HepG2 (cell line): Measurements from ENCODE around the gene UST. TPM values are rescaled to one million over a fixed set of nuclear protein-coding genes. Genes with fewer than 3 reads are reported as not detected.

Experiments used
- ATAC-seq: fragments of 200-7000 bp; cut with Tn5 transposase; 3 replicates; pipeline ENCODE4 v1.9.1; 2020; ENCODE audit warnings: mild to moderate bottlenecking, moderate library complexity
- BruUV-seq: library from RNA; stranded (reverse); fragments of 400-500 nt; replicated peaks from 2 replicates; lab custom pipeline; 2021; lab: Mats Ljungman, UMichigan
- CTCF ChIA-PET: fragments of 300-600 bp; formaldehyde crosslinking; extraction: SDS; loops from one replicate; lab custom pipeline; 2021; ENCODE audit warnings: low total read pairs, inconsistent platforms, low intra/inter-chr PET ratio; lab: Yijun Ruan, JAX
- POLR2A ChIA-PET: fragments of 350-600 bp; sonication (Branson Sonifier 250); formaldehyde crosslinking; loops from one replicate; lab custom pipeline; 2020; ENCODE audit warnings: antibody characterized with exemption, inconsistent platforms; lab: Yijun Ruan, JAX
- DNase-seq: peaks from one replicate; pipeline ENCODE4 v3.0.0-alpha.2; 2015; ENCODE audit warnings: low spot score
- FAIRE-seq: peaks from 3 replicates; lab custom pipeline; 2011; peaks lifted over from hg19 to GRCh38; lab: Jason Lieb, UNC
- H2AFZ ChIP-seq: one replicate; pipeline ENCODE4 v1.6.1; 2011; ENCODE audit warnings: low read length, inconsistent platforms
- H3K27ac ChIP-seq: fragments of 300-600 bp; 3 replicates; pipeline ENCODE4 v1.8.0; 2011; ENCODE audit warnings: mixed run types, mild to moderate bottlenecking, mixed read lengths, low read length, inconsistent platforms; ENCODE audit not compliant: insufficient read depth; ENCODE audit errors: extremely low read length
- H3K27me3 ChIP-seq, 2 experiments: fragments of 200-600 bp in 1 of 2; 2 replicates in 1 of 2; 3 replicates in 1 of 2; pipeline versions ENCODE4 v1.6.0 to v1.8.0; 2011; ENCODE audit warnings: low read length in 2 of 2, mild to moderate bottlenecking in 2 of 2, moderate library complexity in 2 of 2, inconsistent platforms in 1 of 2; ENCODE audit not compliant: insufficient read depth in 2 of 2, control insufficient read depth in 1 of 2
- H3K36me3 ChIP-seq, 2 experiments: fragments of 200-600 bp in 1 of 2; replicated peaks in 1 of 2; 2 replicates in 1 of 2; 3 replicates in 1 of 2; pipeline versions ENCODE4 v1.5.1 to v1.8.0; 2011; ENCODE audit warnings: low read length in 2 of 2, inconsistent platforms in 1 of 2; ENCODE audit not compliant: insufficient read depth in 2 of 2, control insufficient read depth in 1 of 2
- H3K4me1 ChIP-seq: 2 replicates; pipeline ENCODE4 v1.5.1; 2012; ENCODE audit warnings: low read length, inconsistent platforms; ENCODE audit not compliant: insufficient read depth
- H3K4me2 ChIP-seq: 2 replicates; pipeline ENCODE4 v1.6.0; 2011; ENCODE audit warnings: low read depth, low read length, inconsistent platforms
- H3K4me3 ChIP-seq, 3 experiments: fragments of 200-600 bp in 1 of 3; sonication (generic), shearing (Covaris generic) in 1 of 3; replicated peaks in 1 of 3; 2 replicates each; pipeline ENCODE4 v1.5.1; 2011 to 2016; ENCODE audit warnings: low read length in 3 of 3, inconsistent platforms in 2 of 3, low read depth in 2 of 3, mild to moderate bottlenecking in 2 of 3, control low read depth in 1 of 3, mixed read lengths in 1 of 3; ENCODE audit not compliant: insufficient read depth in 1 of 3
- H3K79me2 ChIP-seq: one replicate; pipeline ENCODE4 v1.6.1; 2011; ENCODE audit warnings: low read length, inconsistent platforms; ENCODE audit not compliant: insufficient read depth
- H3K9ac ChIP-seq: 2 replicates; pipeline ENCODE4 v1.6.0; 2011; ENCODE audit warnings: mild to moderate bottlenecking, low read depth, low read length, inconsistent platforms; ENCODE audit not compliant: insufficient read depth
- H3K9me3 ChIP-seq: 2 replicates; pipeline ENCODE4 v1.5.1; 2012; ENCODE audit warnings: mild to moderate bottlenecking, low read length
- H4K20me1 ChIP-seq: 2 replicates; pipeline ENCODE4 v1.6.0; 2011; ENCODE audit warnings: inconsistent platforms, mild to moderate bottlenecking, low read length, moderate library complexity; ENCODE audit not compliant: insufficient read depth
- HCFC1 ChIP-seq: fragments of 150-350 bp; IDR thresholded peaks from 2 replicates; pipeline ENCODE4 v1.6.1; 2014; ENCODE audit warnings: low read depth, low read length
- IKZF4 ChIP-seq: sonication (generic); formaldehyde crosslinking; IDR thresholded peaks from 2 replicates; pipeline ENCODE4 v1.5.1; 2020; ENCODE audit warnings: borderline replicate concordance, mild to moderate bottlenecking, low read depth, missing genetic modification reagents; ENCODE audit errors: not compliant biosample characterization
- JUNB ChIP-seq: sonication (generic); formaldehyde crosslinking; IDR thresholded peaks from 2 replicates; pipeline ENCODE4 v1.8.0; 2022; ENCODE audit warnings: missing genetic modification reagents, mild to moderate bottlenecking, borderline replicate concordance
- MAFF ChIP-seq: IDR thresholded peaks from 2 replicates; pipeline ENCODE4 v1.6.1; 2011; ENCODE audit warnings: low read depth, low read length, improper control_type of control experiment
- MED13 ChIP-seq: sonication (generic); formaldehyde crosslinking; IDR thresholded peaks from 2 replicates; pipeline ENCODE4 v1.5.0; 2020; ENCODE audit warnings: missing genetic modification reagents
- NFKBIZ ChIP-seq: IDR thresholded peaks from 2 replicates; pipeline ENCODE4 v1.6.1; 2018; ENCODE audit warnings: missing genetic modification reagents, missing compliant biosample characterization
- PPARG ChIP-seq: conservative IDR thresholded peaks from 2 replicates; pipeline ENCODE4 v1.6.1; 2016; ENCODE audit warnings: missing biosample characterization, missing genetic modification reagents
- TRIM24 ChIP-seq: sonication (generic); formaldehyde crosslinking; IDR thresholded peaks from 2 replicates; pipeline ENCODE4 v1.8.0; 2022; ENCODE audit warnings: mild to moderate bottlenecking, missing genetic modification reagents
- ZBTB7A ChIP-seq: sonication (generic); formaldehyde crosslinking; IDR thresholded peaks from 2 replicates; pipeline ENCODE4 v1.8.0; 2022; ENCODE audit warnings: mild to moderate bottlenecking, missing genetic modification reagents
- ZFP36L1 ChIP-seq: sonication (generic); formaldehyde crosslinking; IDR thresholded peaks from 2 replicates; pipeline ENCODE4 v1.8.0; 2022; ENCODE audit warnings: mild to moderate bottlenecking, missing genetic modification reagents, moderate library complexity
- ZMAT3 ChIP-seq: sonication (generic); formaldehyde crosslinking; conservative IDR thresholded peaks from 2 replicates; pipeline ENCODE4 v1.7.0; 2021; ENCODE audit warnings: missing genetic modification reagents
- ZMYM4 ChIP-seq: sonication (generic); formaldehyde crosslinking; IDR thresholded peaks from 2 replicates; pipeline ENCODE4 v1.8.1; 2023; ENCODE audit warnings: mild to moderate bottlenecking, missing genetic modification reagents
- ZNF614 ChIP-seq: IDR thresholded peaks from 2 replicates; pipeline ENCODE4 v1.6.1; 2018; ENCODE audit warnings: missing biosample characterization, missing genetic modification reagents, inconsistent platforms, borderline replicate concordance
- ZSCAN25 ChIP-seq: sonication (generic); formaldehyde crosslinking; IDR thresholded peaks from 2 replicates; pipeline ENCODE4 v1.8.0; 2022; ENCODE audit warnings: mild to moderate bottlenecking, missing genetic modification reagents
- WGBS: methylation state at CpG from one replicate; pipeline ENCODE4 v1.1.6; 2017; ENCODE audit warnings: low lambda C conversion rate; 5-methylcytosine and 5-hydroxymethylcytosine counted together
- in situ Hi-C: cut with HindIII; loops from 2 replicates; pipeline ENCODE4 v1.10.0; 2017; ENCODE audit warnings: low pct_unique_long_range_greater_than_20kb; ENCODE audit not compliant: extremely low pct_ligation_motif_present
- intact Hi-C: fragments of 100-400 bp; cut with micrococcal nuclease; formaldehyde crosslinking; loops from one replicate; pipeline ENCODE4 v1.10.0; 2022; ENCODE audit not compliant: unreplicated experiment
- polyA plus RNA-seq, 8 experiments: library from polyadenylated mRNA; depleted of rRNA in 3 of 8; stranded (reverse) in 7 of 8; unstranded in 1 of 8; fragments of >200 nt; fragmentation: Illumina TruSeq in 4 of 8; extraction: Trizol in 4 of 8; gene quantifications; 2 replicates each; pipeline versions ENCODE4 v1.2.1 to v1.2.3, GENCODE V29; 2011 to 2016; ENCODE audit warnings: low read depth in 4 of 8, missing spikeins in 1 of 8, mixed read lengths in 1 of 8; ENCODE audit not compliant: insufficient read depth in 1 of 8
- total RNA-seq, 5 experiments: library from RNA; depleted of rRNA; stranded (reverse); fragments of >200 nt; fragmentation: Illumina TruSeq; extraction: Trizol; gene quantifications; 2 replicates each; pipeline ENCODE4 v1.2.3, GENCODE V29; 2016; ENCODE audit warnings: low read depth in 1 of 5
- TF ChIP-seq, protein P1 (sequence below): sonication (generic); formaldehyde crosslinking; IDR thresholded peaks from 2 replicates; pipeline ENCODE4 v1.4.0; 2020; ENCODE audit warnings: missing genetic modification reagents, borderline replicate concordance
- TF ChIP-seq, protein P2 (sequence below): sonication (generic); formaldehyde crosslinking; IDR thresholded peaks from 2 replicates; pipeline ENCODE4 v1.9.0; 2021; ENCODE audit warnings: missing genetic modification reagents, mild to moderate bottlenecking, borderline replicate concordance

The UST gene
- total and polyA plus RNA-seq, 2 of the 13 experiments (the other 11 are each of a cell fraction or from before 2014, with no cell fraction given), result 0.27 TPM; not detected in 1

DNA sequence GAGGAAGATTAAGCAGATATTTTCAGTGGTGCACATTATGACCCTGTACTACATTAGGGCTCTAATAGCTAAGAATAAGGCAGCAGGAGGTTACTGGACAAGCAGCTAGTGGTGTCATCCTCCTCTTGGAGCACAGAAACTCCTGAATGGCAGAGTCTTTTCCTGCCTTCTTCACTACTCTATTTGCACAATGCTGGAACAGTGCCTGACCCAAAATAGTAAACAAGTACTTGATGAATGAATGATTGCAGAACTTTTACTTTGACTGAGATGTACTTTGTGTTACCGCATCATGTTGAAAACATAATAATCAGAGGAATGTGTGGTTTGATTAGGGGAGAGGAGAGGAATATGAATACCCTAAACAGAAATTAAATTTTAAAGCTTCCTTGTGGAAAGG, 30.0 kb upstream of the UST start:
- H3K79me2 ChIP-seq, result no peaks in the 10 kb centered on the region
- no peak overlapping the region for H3K4me3 ChIP-seq
- FAIRE-seq (no peak), DNase-seq (no peak), ATAC-seq (no peak)
- peaks cover 12% of the 10 kb centered on the region for H3K9me3 ChIP-seq
- no peaks in the 10 kb centered on the region for H4K20me1 ChIP-seq
- H3K36me3 ChIP-seq, result no peaks in the 10 kb centered on the region
- ChIA-PET POLR2A (no interaction called here), CTCF (no interaction called here)
- H3K4me2 ChIP-seq, result no peak overlapping the region
- H3K27me3 ChIP-seq, result peaks cover 0 to 3% of the 10 kb centered on the region in 2 experiments; a peak in 2 of 5 replicates
- TF ChIP-seq ZBTB7A (CRISPR knock-in tag), result no peak
- TF ChIP-seq, protein P1, sequence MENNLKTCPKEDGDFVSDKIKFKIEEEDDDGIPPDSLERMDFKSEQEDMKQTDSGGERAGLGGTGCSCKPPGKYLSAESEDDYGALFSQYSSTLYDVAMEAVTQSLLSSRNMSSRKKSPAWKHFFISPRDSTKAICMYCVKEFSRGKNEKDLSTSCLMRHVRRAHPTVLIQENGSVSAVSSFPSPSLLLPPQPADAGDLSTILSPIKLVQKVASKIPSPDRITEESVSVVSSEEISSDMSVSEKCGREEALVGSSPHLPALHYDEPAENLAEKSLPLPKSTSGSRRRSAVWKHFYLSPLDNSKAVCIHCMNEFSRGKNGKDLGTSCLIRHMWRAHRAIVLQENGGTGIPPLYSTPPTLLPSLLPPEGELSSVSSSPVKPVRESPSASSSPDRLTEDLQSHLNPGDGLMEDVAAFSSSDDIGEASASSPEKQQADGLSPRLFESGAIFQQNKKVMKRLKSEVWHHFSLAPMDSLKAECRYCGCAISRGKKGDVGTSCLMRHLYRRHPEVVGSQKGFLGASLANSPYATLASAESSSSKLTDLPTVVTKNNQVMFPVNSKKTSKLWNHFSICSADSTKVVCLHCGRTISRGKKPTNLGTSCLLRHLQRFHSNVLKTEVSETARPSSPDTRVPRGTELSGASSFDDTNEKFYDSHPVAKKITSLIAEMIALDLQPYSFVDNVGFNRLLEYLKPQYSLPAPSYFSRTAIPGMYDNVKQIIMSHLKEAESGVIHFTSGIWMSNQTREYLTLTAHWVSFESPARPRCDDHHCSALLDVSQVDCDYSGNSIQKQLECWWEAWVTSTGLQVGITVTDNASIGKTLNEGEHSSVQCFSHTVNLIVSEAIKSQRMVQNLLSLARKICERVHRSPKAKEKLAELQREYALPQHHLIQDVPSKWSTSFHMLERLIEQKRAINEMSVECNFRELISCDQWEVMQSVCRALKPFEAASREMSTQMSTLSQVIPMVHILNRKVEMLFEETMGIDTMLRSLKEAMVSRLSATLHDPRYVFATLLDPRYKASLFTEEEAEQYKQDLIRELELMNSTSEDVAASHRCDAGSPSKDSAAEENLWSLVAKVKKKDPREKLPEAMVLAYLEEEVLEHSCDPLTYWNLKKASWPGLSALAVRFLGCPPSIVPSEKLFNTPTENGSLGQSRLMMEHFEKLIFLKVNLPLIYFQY (CRISPR knock-in tag), result no peak
- no peak for TF ChIP-seq JUNB (CRISPR knock-in tag)
- no peak for TF ChIP-seq ZFP36L1
- TF ChIP-seq, protein P2, sequence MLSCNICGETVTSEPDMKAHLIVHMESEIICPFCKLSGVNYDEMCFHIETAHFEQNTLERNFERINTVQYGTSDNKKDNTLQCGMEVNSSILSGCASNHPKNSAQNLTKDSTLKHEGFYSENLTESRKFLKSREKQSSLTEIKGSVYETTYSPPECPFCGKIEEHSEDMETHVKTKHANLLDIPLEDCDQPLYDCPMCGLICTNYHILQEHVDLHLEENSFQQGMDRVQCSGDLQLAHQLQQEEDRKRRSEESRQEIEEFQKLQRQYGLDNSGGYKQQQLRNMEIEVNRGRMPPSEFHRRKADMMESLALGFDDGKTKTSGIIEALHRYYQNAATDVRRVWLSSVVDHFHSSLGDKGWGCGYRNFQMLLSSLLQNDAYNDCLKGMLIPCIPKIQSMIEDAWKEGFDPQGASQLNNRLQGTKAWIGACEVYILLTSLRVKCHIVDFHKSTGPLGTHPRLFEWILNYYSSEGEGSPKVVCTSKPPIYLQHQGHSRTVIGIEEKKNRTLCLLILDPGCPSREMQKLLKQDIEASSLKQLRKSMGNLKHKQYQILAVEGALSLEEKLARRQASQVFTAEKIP (CRISPR knock-in tag), result no peak
- TF ChIP-seq ZNF614 (CRISPR knock-in tag), result no peak
- no peak for TF ChIP-seq ZMAT3 (CRISPR knock-in tag)
- no peak for TF ChIP-seq PPARG (CRISPR knock-in tag)
- no peak for TF ChIP-seq HCFC1
- TF ChIP-seq ZMYM4 (CRISPR knock-in tag), result no peak
- TF ChIP-seq TRIM24 (CRISPR knock-in tag), result no peak
- TF ChIP-seq MAFF, result no peak
- no peak for TF ChIP-seq MED13
- TF ChIP-seq IKZF4, result no peak
- no peak for TF ChIP-seq NFKBIZ
- TF ChIP-seq ZSCAN25 (CRISPR knock-in tag), result no peak
- H3K9ac ChIP-seq, result no peak overlapping the region
- intact Hi-C loops (no loop called here), in situ Hi-C loops (no loop called here)
- no peaks in the 10 kb centered on the region for H3K4me1 ChIP-seq
- H3K27ac ChIP-seq, result no peak overlapping the region
- H2AFZ ChIP-seq, result no peak overlapping the region
- WGBS, result 0% methylated on average over 1 of the region's 1 CpG
- BruUV-seq, result no TSS peak
